Thymus (tissue), 11 donors: ENCODE measurements around the gene CDH7. TPM values are rescaled to one million over a fixed set of nuclear protein-coding genes. Genes with fewer than 3 reads are reported as not detected.

ENCODE experiments used
- DNase-seq, 9 donors: peaks; one replicate each; pipeline ENCODE4 v3.0.0-alpha.2; 2013; ENCODE audit warnings: low spot score in 9 of 9, low read depth in 6 of 9, missing footprints in 1 of 9
- H3K27ac ChIP-seq, 2 donors: one replicate each; pipeline ENCODE4 v1.5.1; 2013; ENCODE audit warnings: control low read depth in 1 of 2, low read depth in 1 of 2, low read length in 1 of 2, mild to moderate bottlenecking in 1 of 2, moderate library complexity in 1 of 2
- H3K27me3 ChIP-seq, 2 donors: one replicate each; pipeline ENCODE4 v1.5.1; 2013; ENCODE audit warnings: low read length in 1 of 2; ENCODE audit not compliant: control insufficient read depth in 2 of 2, insufficient read depth in 1 of 2
- H3K36me3 ChIP-seq, 2 donors: one replicate each; pipeline ENCODE4 v1.5.1; 2013; ENCODE audit warnings: low read length in 1 of 2, mild to moderate bottlenecking in 1 of 2, moderate library complexity in 1 of 2; ENCODE audit not compliant: control insufficient read depth in 2 of 2, insufficient read depth in 2 of 2
- H3K4me1 ChIP-seq, 2 donors: one replicate each; pipeline ENCODE4 v1.5.1; 2013; ENCODE audit warnings: low read length in 2 of 2; ENCODE audit not compliant: control insufficient read depth in 2 of 2, insufficient read depth in 2 of 2
- H3K4me3 ChIP-seq, 2 donors: one replicate each; pipeline ENCODE4 v1.5.1; 2013; ENCODE audit warnings: low read length in 2 of 2, control low read depth in 1 of 2, mild to moderate bottlenecking in 1 of 2
- H3K9me3 ChIP-seq, 2 donors: one replicate each; pipeline ENCODE4 v1.5.1; 2013; ENCODE audit warnings: low read length in 1 of 2, mild to moderate bottlenecking in 1 of 2; ENCODE audit not compliant: control insufficient read depth in 2 of 2, insufficient read depth in 1 of 2
- WGBS: extraction: QIAGEN DNeasy Blood & Tissue Kit; methylation state at CpG from one replicate; pipeline ENCODE4 v1.1.7; 2013; 5-methylcytosine and 5-hydroxymethylcytosine counted together
- polyA plus RNA-seq: library from polyadenylated mRNA; stranded (reverse); fragments of 200-250 nt; gene quantifications from one replicate; pipeline ENCODE4 v1.2.3, GENCODE V29; 2013
- total RNA-seq: library from RNA; stranded (reverse); fragments of 120-200 nt; gene quantifications from one replicate; pipeline ENCODE4 v1.2.4, GENCODE V29; 2013
- donor health status: healthy.

The CDH7 gene
- total and polyA plus RNA-seq, 2 donors: 1.2 to 2.5 TPM

DNA sequence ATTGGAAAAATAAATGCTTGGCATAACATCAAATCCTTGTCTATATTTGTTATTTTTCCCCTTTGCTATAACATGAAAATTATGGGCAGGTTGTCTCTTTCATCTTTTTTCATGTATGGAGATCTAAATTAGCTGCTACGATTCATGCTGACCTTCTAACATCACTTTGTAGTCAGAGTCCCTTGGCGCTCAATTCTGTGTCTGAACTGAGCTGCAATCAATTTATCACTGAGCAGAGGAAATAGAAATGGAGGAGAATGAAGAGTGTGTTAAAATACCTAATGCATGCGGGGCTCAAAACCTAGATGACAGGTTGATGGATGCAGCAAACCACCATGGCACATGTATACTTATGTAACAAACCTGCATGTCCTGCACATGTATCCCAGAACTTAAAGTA lies 168.9 kb downstream of the CDH7 start:
- Histone ChIP-seq H3K27ac (no peak overlapping the region), H3K36me3 (no peaks in the 10 kb centered on the region), H3K27me3 (no peaks in the 10 kb centered on the region), H3K4me3 (no peak overlapping the region), H3K9me3 (no peaks in the 10 kb centered on the region), H3K4me1 (no peaks in the 10 kb centered on the region)
- WGBS: 80% methylated on average over 3 of the region's 3 CpGs
- DNase-seq: no peak

DNA sequence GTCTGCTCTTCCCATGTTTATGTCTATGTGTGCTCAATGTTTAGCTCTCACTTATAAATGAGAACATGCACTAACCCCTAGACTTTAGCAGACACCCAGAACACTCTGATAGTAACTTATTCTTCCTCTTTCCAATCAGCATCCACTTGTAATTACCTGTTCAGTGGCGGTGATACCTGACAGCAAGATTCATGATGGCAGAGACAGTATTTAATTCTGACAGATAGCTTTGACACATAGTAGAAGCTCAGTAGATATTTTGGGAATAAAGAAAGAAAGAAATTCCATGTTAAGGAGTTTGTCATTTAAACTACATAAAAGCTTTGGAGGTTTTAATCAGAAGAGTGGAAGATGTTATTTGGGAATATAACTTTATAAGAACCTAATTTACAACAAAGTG lies 171.3 kb downstream of the CDH7 start:
- Histone ChIP-seq H3K36me3 (no peaks in the 10 kb centered on the region), H3K4me3 (no peak overlapping the region), H3K4me1 (no peaks in the 10 kb centered on the region), H3K9me3 (no peaks in the 10 kb centered on the region), H3K27me3 (no peaks in the 10 kb centered on the region), H3K27ac (no peak overlapping the region)
- no peak for DNase-seq
- WGBS: 91% methylated on average over 1 of the region's 1 CpG

- Histone ChIP-seq H3K36me3 (no peaks in the 10 kb centered on the region), H3K4me3 (no peak overlapping the region), H3K27ac (no peak overlapping the region), H3K4me1 (no peaks in the 10 kb centered on the region), H3K27me3 (no peaks in the 10 kb centered on the region), H3K9me3 (no peaks in the 10 kb centered on the region)
- no peak for DNase-seq
- 91% methylated on average over 3 of the region's 3 CpGs for WGBS
These were observed 174.1 kb downstream of the CDH7 start for GRCh38 chr18:65924904-65925303.

DNA sequence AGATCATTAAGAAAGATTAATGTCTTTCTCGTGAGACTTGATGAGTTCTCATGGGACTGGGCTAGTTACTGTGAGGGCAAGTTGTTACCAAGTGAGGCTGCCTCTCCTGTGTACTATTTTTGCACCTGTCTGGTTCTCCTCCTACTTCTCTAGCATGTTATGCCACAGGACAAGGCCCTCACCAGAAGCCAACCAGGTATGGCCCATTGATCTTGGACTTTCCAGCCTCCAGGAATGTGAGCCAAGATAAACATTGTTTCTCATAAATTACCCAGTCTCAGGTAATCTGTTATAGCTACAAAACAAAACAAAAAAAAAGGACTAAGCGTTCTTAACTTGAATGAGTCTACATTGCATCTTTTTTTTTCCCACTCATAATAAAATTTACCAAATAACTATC lies 184.1 kb downstream of the CDH7 start:
- H3K27me3 ChIP-seq: no peaks in the 10 kb centered on the region
- no peak overlapping the region for H3K27ac ChIP-seq
- H3K4me1 ChIP-seq: no peaks in the 10 kb centered on the region
- H3K36me3 ChIP-seq: no peaks in the 10 kb centered on the region
- peaks cover 0 to 4% of the 10 kb centered on the region in 2 donors for H3K9me3 ChIP-seq
- 87% methylated on average over 2 of the region's 2 CpGs for WGBS
- H3K4me3 ChIP-seq: no peak overlapping the region
- no peak for DNase-seq

- no peaks in the 10 kb centered on the region for H3K9me3 ChIP-seq
- H3K4me3 ChIP-seq: no peak overlapping the region
- H3K36me3 ChIP-seq: no peaks in the 10 kb centered on the region
- no peaks in the 10 kb centered on the region for H3K27me3 ChIP-seq
- 91% methylated on average over 1 of the region's 1 CpG for WGBS
- DNase-seq: no peak
- H3K4me1 ChIP-seq: no peaks in the 10 kb centered on the region
- H3K27ac ChIP-seq: no peak overlapping the region
These were observed 185.9 kb downstream of the CDH7 start for GRCh38 chr18:65936678-65937077.

GRCh38 chr18:65937180-65937579 lies 186.4 kb downstream of the CDH7 start:
- Histone ChIP-seq H3K27me3 (no peaks in the 10 kb centered on the region), H3K4me1 (no peaks in the 10 kb centered on the region), H3K4me3 (no peak overlapping the region), H3K36me3 (no peaks in the 10 kb centered on the region), H3K27ac (no peak overlapping the region), H3K9me3 (no peaks in the 10 kb centered on the region)
- no peak for DNase-seq

DNA sequence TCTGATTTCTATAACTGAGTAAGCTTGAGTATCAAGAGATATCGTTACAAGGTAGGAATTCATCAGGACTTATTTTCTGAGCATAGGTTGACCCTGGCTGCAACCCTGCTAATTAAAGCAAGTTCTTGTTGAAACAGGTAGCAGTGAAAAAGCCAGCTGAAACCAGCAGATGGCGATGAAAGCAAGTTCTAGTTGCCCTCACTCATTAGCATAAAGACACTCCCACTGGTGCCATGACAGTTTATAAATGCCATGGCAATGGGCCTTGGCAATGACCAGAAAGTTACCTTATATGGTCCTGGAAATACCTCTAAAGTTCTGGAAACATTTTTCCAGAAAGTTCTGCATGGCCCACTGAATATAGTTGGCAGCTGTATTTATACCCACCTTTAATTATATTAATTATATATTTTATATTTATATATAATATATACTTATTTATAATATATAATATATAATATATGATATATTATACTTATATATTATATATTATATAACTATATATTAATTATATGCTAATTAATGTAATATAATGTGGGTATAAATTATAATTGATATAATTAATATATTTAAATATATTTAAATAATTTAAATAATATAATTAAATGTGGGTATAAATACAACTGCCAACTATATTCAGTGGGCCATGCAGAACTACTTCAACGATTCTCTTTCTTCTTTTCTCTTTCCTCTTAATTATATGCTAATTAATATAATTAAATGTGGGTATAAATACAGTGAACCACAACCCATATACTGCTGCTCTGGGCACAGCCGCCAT lies 188.0 kb downstream of the CDH7 start:
- 96% methylated on average over 4 of the region's 4 CpGs for WGBS
- no peak overlapping the region for H3K27ac ChIP-seq
- no peaks in the 10 kb centered on the region for H3K4me1 ChIP-seq
- no peak overlapping the region for H3K4me3 ChIP-seq
- no peaks in the 10 kb centered on the region for H3K9me3 ChIP-seq
- peak in 2 of 9 donors; percentile 4 to 20 for DNase-seq
- no peaks in the 10 kb centered on the region for H3K27me3 ChIP-seq
- H3K36me3 ChIP-seq: no peaks in the 10 kb centered on the region
